Erythroblast (primary cell): ENCODE results near the gene ZNF513.

Source experiments
- GATA1 ChIP-seq: IDR thresholded peaks from 2 replicates; pipeline ENCODE4 v1.6.1; 2011; ENCODE audit warnings: low read depth, mild to moderate bottlenecking, control low read depth, low read length, moderate library complexity
- POLR2A ChIP-seq: IDR thresholded peaks from 2 replicates; pipeline ENCODE4 v1.6.1; 2011; ENCODE audit warnings: mild to moderate bottlenecking, low read length

DNA sequence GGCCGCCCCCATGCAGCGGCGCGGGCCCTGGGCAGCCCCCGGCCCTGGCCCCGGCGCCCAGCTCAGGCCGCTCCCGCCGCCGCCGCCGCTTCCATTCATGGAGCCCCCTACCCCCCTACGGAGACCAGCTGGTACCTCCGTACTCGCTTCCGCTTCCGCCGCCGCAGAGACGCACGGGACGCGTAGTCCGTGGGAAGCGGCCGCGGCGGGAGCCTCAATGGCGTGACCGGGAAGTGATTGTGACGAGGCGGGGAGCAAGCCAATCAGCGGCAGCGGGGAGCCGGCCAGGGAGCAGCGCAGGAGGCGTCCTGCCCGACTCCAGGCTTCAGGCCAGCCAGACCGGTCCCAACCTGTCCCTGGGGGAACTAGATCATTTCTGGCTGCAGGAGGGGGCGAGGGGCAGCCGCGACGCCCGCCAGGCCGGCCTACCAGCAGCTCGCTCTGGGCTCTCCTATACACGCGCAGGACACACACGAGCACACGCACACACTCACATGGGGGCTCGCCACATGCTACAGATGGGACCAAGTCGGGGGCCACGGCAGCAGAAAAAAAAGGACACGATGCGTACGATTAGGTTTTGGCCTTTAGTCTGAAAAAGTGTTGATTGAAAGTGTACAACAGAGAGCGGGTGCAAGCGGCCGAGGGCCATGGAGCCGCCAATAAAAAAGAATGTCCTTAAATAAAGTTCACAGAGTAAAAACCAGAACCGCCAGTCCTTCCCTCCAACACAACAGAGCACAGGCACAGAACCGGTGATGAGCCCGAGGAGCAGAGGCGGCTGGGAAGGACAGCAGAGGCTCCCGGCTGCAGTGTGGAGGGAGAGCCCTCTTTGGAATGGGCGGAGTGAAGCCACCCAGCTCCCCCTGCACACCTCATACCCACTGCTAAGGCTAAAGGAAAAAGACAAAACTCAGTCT, at the start of gene ZNF513:
- TF ChIP-seq POLR2A (peak; percentile 69), GATA1 (no peak)
